Hepatocyte (in vitro differentiated cells): ENCODE results near the gene C15orf61. TPM values are rescaled to one million over a fixed set of nuclear protein-coding genes. Genes with fewer than 3 reads are reported as not detected.

ENCODE experiments used
- DNase-seq: peaks from one replicate; pipeline ENCODE4 v3.0.0-alpha.2; 2016; ENCODE audit warnings: low spot score
- H2AFZ ChIP-seq: fragments of 200-600 bp; sonication (generic); 2 replicates; pipeline ENCODE4 v1.6.0; 2016; ENCODE audit warnings: antibody characterized with exemption, mild to moderate bottlenecking
- H3K27ac ChIP-seq: fragments of 200-600 bp; sonication (generic); 2 replicates; pipeline ENCODE4 v1.5.1; 2016; ENCODE audit warnings: mild to moderate bottlenecking
- H3K27me3 ChIP-seq: fragments of 200-600 bp; sonication (generic); 2 replicates; pipeline ENCODE4 v1.6.1; 2016
- H3K36me3 ChIP-seq: fragments of 200-600 bp; sonication (generic); replicated peaks from 2 replicates; pipeline ENCODE4 v1.5.1; 2016; ENCODE audit warnings: low read depth; ENCODE audit not compliant: insufficient read depth
- H3K4me1 ChIP-seq: fragments of 200-600 bp; sonication (generic); 2 replicates; pipeline ENCODE4 v1.5.1; 2016; ENCODE audit warnings: mild to moderate bottlenecking, moderate library complexity; ENCODE audit not compliant: insufficient read depth
- H3K4me2 ChIP-seq: fragments of 200-600 bp; sonication (generic); 2 replicates; pipeline ENCODE4 v1.6.0; 2016
- H3K4me3 ChIP-seq: fragments of 200-600 bp; sonication (generic); 2 replicates; pipeline ENCODE4 v1.5.1; 2016; ENCODE audit warnings: mild to moderate bottlenecking
- H3K79me2 ChIP-seq: fragments of 200-600 bp; sonication (generic); 2 replicates; pipeline ENCODE4 v1.6.0; 2017; ENCODE audit warnings: mild to moderate bottlenecking
- H3K9me2 ChIP-seq: fragments of 200-600 bp; sonication (generic); replicated peaks from 2 replicates; pipeline ENCODE4 v1.6.0; 2017; ENCODE audit warnings: mild to moderate bottlenecking; ENCODE audit not compliant: insufficient read depth
- H3K9me3 ChIP-seq: fragments of 200-600 bp; sonication (generic); 2 replicates; pipeline ENCODE4 v1.5.1; 2016; ENCODE audit warnings: low read depth, mild to moderate bottlenecking
- H4K20me1 ChIP-seq: fragments of 200-600 bp; sonication (generic); 2 replicates; pipeline ENCODE4 v1.6.0; 2016; ENCODE audit warnings: mild to moderate bottlenecking; ENCODE audit not compliant: insufficient read depth, poor library complexity, severe bottlenecking
- CTCF ChIP-seq: fragments of 200-600 bp; sonication (generic); IDR thresholded peaks from 2 replicates; pipeline ENCODE4 v1.5.1; 2016; ENCODE audit warnings: antibody characterized with exemption, mild to moderate bottlenecking; ENCODE audit not compliant: poor library complexity
- EZH2 ChIP-seq: fragments of 200-600 bp; sonication (generic); IDR thresholded peaks from 2 replicates; pipeline ENCODE4 v1.6.1; 2016; ENCODE audit warnings: antibody characterized with exemption, mild to moderate bottlenecking, borderline replicate concordance
- EZH2phosphoT487 ChIP-seq: fragments of 200-600 bp; sonication (generic); IDR thresholded peaks from one replicate; pipeline ENCODE4 v1.6.1; 2018; ENCODE audit warnings: antibody characterized with exemption, mild to moderate bottlenecking, low read depth, moderate library complexity; ENCODE audit not compliant: unreplicated experiment, severe bottlenecking
- WGBS: methylation state at CpG from one replicate; pipeline ENCODE4 v1.1.6; 2016; ENCODE audit warnings: low lambda C conversion rate; ENCODE audit errors: missing lambda C conversion rate; 5-methylcytosine and 5-hydroxymethylcytosine counted together
- polyA plus RNA-seq: library from polyadenylated mRNA; unstranded; fragments of >200 nt; fragmentation: Nextera tagmentation; extraction: Ambion mirVana; gene quantifications from 2 replicates; pipeline ENCODE4 v1.2.1, GENCODE V29; 2016
- total RNA-seq: library from RNA; depleted of rRNA; stranded (reverse); fragments of >200 nt; gene quantifications from 2 replicates; pipeline ENCODE4 v1.2.3, GENCODE V29; 2014

C15orf61 gene
- total and polyA plus RNA-seq, 2 experiments from 2014 or later, result 7.6 to 8.4 TPM

GRCh38 chr15:67543348-67543718 is 22.4 kb downstream of the C15orf61 start:
- H3K4me3 ChIP-seq, result peak overlapping the region; percentile 59
- TF ChIP-seq EZH2, result no peak
- TF ChIP-seq EZH2phosphoT487, result no peak
- TF ChIP-seq CTCF, result no peak
- H3K27ac ChIP-seq, result peak overlapping the region; percentile 84
- no peaks in the 10 kb centered on the region for H3K36me3 ChIP-seq
- H4K20me1 ChIP-seq, result no peaks in the 10 kb centered on the region
- H3K4me2 ChIP-seq, result peak overlapping the region; percentile 96
- H3K9me2 ChIP-seq, result no peaks in the 10 kb centered on the region
- H2AFZ ChIP-seq, result peak overlapping the region; percentile 93
- H3K9me3 ChIP-seq, result no peaks in the 10 kb centered on the region
- H3K4me1 ChIP-seq, result peaks cover 7% of the 10 kb centered on the region
- 72% methylated on average over 7 of the region's 7 CpGs for WGBS
- peak; percentile 19 for DNase-seq
- H3K27me3 ChIP-seq, result no peaks in the 10 kb centered on the region
- peaks cover 21% of the 10 kb centered on the region for H3K79me2 ChIP-seq

GRCh38 chr15:67544475-67544874 is 23.5 kb downstream of the C15orf61 start:
- Histone ChIP-seq H3K4me1 (peaks cover 16% of the 10 kb centered on the region), H3K4me2 (no peak overlapping the region), H3K79me2 (peaks cover 21% of the 10 kb centered on the region), H3K9me3 (no peaks in the 10 kb centered on the region), H2AFZ (no peak overlapping the region), H3K27ac (no peak overlapping the region), H4K20me1 (no peaks in the 10 kb centered on the region), H3K27me3 (no peaks in the 10 kb centered on the region), H3K4me3 (no peak overlapping the region), H3K9me2 (no peaks in the 10 kb centered on the region), H3K36me3 (no peaks in the 10 kb centered on the region)
- no peak for DNase-seq
- WGBS, result 99% methylated on average over 3 of the region's 3 CpGs
- TF ChIP-seq CTCF (no peak), EZH2phosphoT487 (no peak), EZH2 (no peak)

- Histone ChIP-seq H3K4me2 (no peak overlapping the region), H3K9me3 (no peaks in the 10 kb centered on the region), H3K9me2 (no peaks in the 10 kb centered on the region), H4K20me1 (no peaks in the 10 kb centered on the region), H2AFZ (no peak overlapping the region), H3K27me3 (no peaks in the 10 kb centered on the region), H3K36me3 (no peaks in the 10 kb centered on the region), H3K27ac (no peak overlapping the region), H3K4me3 (no peak overlapping the region), H3K79me2 (peaks cover 17% of the 10 kb centered on the region), H3K4me1 (peaks cover 18% of the 10 kb centered on the region)
- no peak for TF ChIP-seq EZH2
- TF ChIP-seq CTCF, result no peak
- no peak for TF ChIP-seq EZH2phosphoT487
- DNase-seq, result no peak
- WGBS, result 78% methylated on average over 3 of the region's 3 CpGs
These were observed 24.9 kb downstream of the C15orf61 start for GRCh38 chr15:67545864-67546263.

- no peak overlapping the region for H3K27ac ChIP-seq
These were observed 26.1 kb downstream of the C15orf61 start for GRCh38 chr15:67547064-67547463.

More at GRCh38 chr15:67547064-67547463, 26.1 kb downstream of the C15orf61 start:
- H3K4me3 ChIP-seq, result no peak overlapping the region
- DNase-seq, result no peak
- H4K20me1 ChIP-seq, result no peaks in the 10 kb centered on the region
- TF ChIP-seq EZH2phosphoT487, result no peak
- TF ChIP-seq EZH2, result no peak
- no peak for TF ChIP-seq CTCF
- H2AFZ ChIP-seq, result no peak overlapping the region
- H3K4me1 ChIP-seq, result peaks cover 18% of the 10 kb centered on the region
- no peak overlapping the region for H3K4me2 ChIP-seq
- no peaks in the 10 kb centered on the region for H3K9me3 ChIP-seq
- peaks cover 17% of the 10 kb centered on the region for H3K79me2 ChIP-seq
- H3K27me3 ChIP-seq, result no peaks in the 10 kb centered on the region
- no peaks in the 10 kb centered on the region for H3K36me3 ChIP-seq
- WGBS, result 80% methylated on average over 2 of the region's 2 CpGs
- H3K9me2 ChIP-seq, result no peaks in the 10 kb centered on the region
